Uterus (tissue), 2 donors: ENCODE data around the gene KNL1.

Experiments
- CTCF ChIP-seq, 4 experiments: fragments of 200-600 bp in 2 of 4; fragments of 450-650 bp in 2 of 4; sonication (generic) in 2 of 4; IDR thresholded peaks; one replicate each; pipeline ENCODE4 v1.5.1; 2016 to 2019; ENCODE audit warnings: antibody characterized with exemption in 4 of 4, mild to moderate bottlenecking in 2 of 4, moderate library complexity in 1 of 4
- POLR2A ChIP-seq, 2 donors: fragments of 450-650 bp; IDR thresholded peaks; one replicate each; pipeline ENCODE4 v1.6.1; 2016; ENCODE audit warnings: antibody characterized with exemption in 2 of 2, mild to moderate bottlenecking in 1 of 2, moderate library complexity in 1 of 2

DNA sequence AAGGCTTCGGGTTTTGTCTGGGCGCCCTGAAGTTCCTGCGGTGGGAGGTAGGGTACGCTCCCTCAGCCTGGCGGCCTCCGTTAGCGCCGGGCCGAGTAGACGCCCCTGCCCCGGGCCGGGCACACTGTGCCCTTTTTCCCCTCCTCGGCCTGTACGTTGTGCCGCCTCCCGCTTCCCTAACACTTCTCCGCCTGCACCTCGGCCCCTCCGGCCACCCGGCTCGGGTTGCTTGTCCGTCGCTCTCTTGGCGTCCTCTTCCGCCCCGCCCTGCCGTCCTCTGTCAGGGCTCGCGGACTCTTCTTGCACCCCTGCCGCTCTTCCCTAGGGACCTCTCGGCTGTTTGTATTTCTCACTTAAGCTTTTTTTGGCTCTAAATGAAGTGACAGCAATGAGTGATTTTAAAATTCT is 384 bp downstream of the KNL1 start:
- no peak for TF ChIP-seq POLR2A (IDR thresholded peaks at IDR 0.05)
- TF ChIP-seq CTCF (IDR thresholded peaks at IDR 0.05) = no peak
